ENCODE measurements around the gene ZNF384. TPM values are rescaled to one million over a fixed set of nuclear protein-coding genes. Genes with fewer than 3 reads are reported as not detected.

Gene ZNF384
- total RNA-seq, 1 experiment from 2014 or later, result 88.0 TPM

- H3K9me3 ChIP-seq (ENCODE audit: control insufficient read depth, low read depth, low read length), result no peaks in the 10 kb centered on the region
- no peak overlapping the region for H2BK20ac ChIP-seq (ENCODE audit: low read depth, low read length, poor library complexity, severe bottlenecking)
- H3K4me2 ChIP-seq (ENCODE audit: insufficient read depth, insufficient read length, low read length), result no peak overlapping the region
- H2BK5ac ChIP-seq (ENCODE audit: insufficient read length, low read length), result no peak overlapping the region
- Mint-ChIP-seq H3K27ac (no peak overlapping the region), H3K4me1 (peaks cover 12 to 16% of the 10 kb centered on the region in 2 experiments), H3K36me3 (ENCODE audit: insufficient read depth in 1 of 3, low read depth in 3 of 3) (no peaks in the 10 kb centered on the region), H3K4me3 (no peak overlapping the region), H3K27me3 (ENCODE audit: low read depth) (peaks cover 6% of the 10 kb centered on the region), H3K9me3 (no peaks in the 10 kb centered on the region)
- no peaks in the 10 kb centered on the region for H3K23me2 ChIP-seq (ENCODE audit: insufficient read length, low read depth, low read length, poor library complexity, severe bottlenecking)
- H3K23ac ChIP-seq (ENCODE audit: insufficient read length, low read depth, low read length), result no peak overlapping the region
- no peak overlapping the region for H3K18ac ChIP-seq (ENCODE audit: insufficient read length, low read depth, low read length)
- no peak overlapping the region for H2AFZ ChIP-seq (ENCODE audit: low read length)
- H3K4me1 ChIP-seq (ENCODE audit: insufficient read depth, low read length), result no peaks in the 10 kb centered on the region
- H3K79me2 ChIP-seq (ENCODE audit: insufficient read depth, low read length), result no peaks in the 10 kb centered on the region
- no peaks in the 10 kb centered on the region for H3K79me1 ChIP-seq (ENCODE audit: insufficient read depth, low read depth, low read length, poor library complexity, severe bottlenecking)
- H4K91ac ChIP-seq (ENCODE audit: insufficient read length, low read depth, low read length), result no peak overlapping the region
- no peak overlapping the region for H4K5ac ChIP-seq (ENCODE audit: insufficient read length, low read depth, low read length)
- no peak overlapping the region for H2BK12ac ChIP-seq (ENCODE audit: insufficient read length, low read depth, low read length)
- no peak overlapping the region for H2AK5ac ChIP-seq (ENCODE audit: insufficient read length, low read length)
- H3K56ac ChIP-seq (ENCODE audit: insufficient read length, low read depth, low read length), result no peak overlapping the region
- H2BK15ac ChIP-seq (ENCODE audit: low read depth, low read length), result no peak overlapping the region
- H3K27me3 ChIP-seq (ENCODE audit: insufficient read depth, low read length), result no peaks in the 10 kb centered on the region
- H3K4ac ChIP-seq (ENCODE audit: low read depth, low read length), result no peak overlapping the region
- no CpG with 5 or more reads among the region's 7 CpGs for WGBS (ENCODE audit: extremely low coverage, insufficient read length, low lambda C conversion rate)
- no peak overlapping the region for H4K8ac ChIP-seq (replicated peaks; ENCODE audit: insufficient read length, low read depth, low read length)
- DNase-seq, result no peak
- no peaks in the 10 kb centered on the region for H4K20me1 ChIP-seq (ENCODE audit: control insufficient read depth, insufficient read depth, insufficient read length)
- H2BK120ac ChIP-seq (ENCODE audit: low read depth, low read length, poor library complexity, severe bottlenecking), result no peak overlapping the region
- no peak for TF ChIP-seq CTCF (conservative IDR thresholded peaks at IDR 0.05)
- no peak overlapping the region for H3K14ac ChIP-seq (ENCODE audit: insufficient read depth, low read length)
- H3T11ph ChIP-seq (ENCODE audit: low read length), result no peak overlapping the region
- H3K27ac ChIP-seq (ENCODE audit: insufficient read length, low read depth, low read length), result no peak overlapping the region
- no peak overlapping the region for H3K9ac ChIP-seq (ENCODE audit: extremely low read depth, insufficient read length, low read length)
These were observed 61.6 kb downstream of the ZNF384 start for GRCh38 chr12:6627616-6628015.

Data from H9 (cell line).